ENCODE data around the gene FOXL2NB. TPM values are rescaled to one million over a fixed set of nuclear protein-coding genes. Genes with fewer than 3 reads are reported as not detected.

Gene FOXL2NB
- total RNA-seq, 1 donor from 2014 or later: under 0.01 TPM

Other genes with a start within 250 kb of the FOXL2NB start
- 16.7 and 33.4 TPM in 2 replicates for gene PIK3CB, start 112.3 kb upstream of the FOXL2NB start, total RNA-seq
- gene FOXL2, start 80 bp upstream of the FOXL2NB start, total RNA-seq: not detected in 2 replicates
- not detected in 2 replicates for gene PRR23A, start 59.1 kb downstream of the FOXL2NB start, total RNA-seq
- not detected in 2 replicates for gene PRR23B, start 73.7 kb downstream of the FOXL2NB start, total RNA-seq
- not detected in 2 replicates for gene PRR23C, start 97.7 kb downstream of the FOXL2NB start, total RNA-seq

All from dermis blood vessel endothelial cell (primary cell).